Endothelial cell of umbilical vein (primary cell): ENCODE results near the gene USP40. TPM values are rescaled to one million over a fixed set of nuclear protein-coding genes. Genes with fewer than 3 reads are reported as not detected.

Experiments
- Bru-seq: library from RNA; stranded (reverse); fragments of 400-500 nt; gene quantifications from one replicate; lab custom pipeline; 2021; lab: Mats Ljungman, UMichigan
- BruChase-seq, 2 experiments: library from RNA; stranded (reverse); fragments of 400-500 nt; gene quantifications; one replicate each; lab custom pipeline; 2021; lab: Mats Ljungman, UMichigan
- BruUV-seq: library from RNA; stranded (reverse); fragments of 400-500 nt; replicated peaks from 2 replicates; lab custom pipeline; 2021; lab: Mats Ljungman, UMichigan
- CTCF ChIA-PET: fragments of 300-600, 350-600 bp; sonication (Branson Sonifier 250); formaldehyde crosslinking; loops from one replicate; lab custom pipeline; 2021; ENCODE audit warnings: antibody characterized with exemption, inconsistent platforms; lab: Charles Lee
- POLR2A ChIA-PET: fragments of 300-600, 350-600 bp; sonication (Branson Sonifier 250); formaldehyde crosslinking; loops from one replicate; lab custom pipeline; 2021; ENCODE audit warnings: antibody characterized with exemption, inconsistent platforms; lab: Charles Lee
- DNase-seq: peaks from one replicate; pipeline ENCODE4 v3.0.0-alpha.2; 2011; ENCODE audit warnings: low read depth, low spot score
- FAIRE-seq: peaks from 2 replicates; lab custom pipeline; 2011; peaks lifted over from hg19 to GRCh38; lab: Jason Lieb, UNC
- H2AFZ ChIP-seq: 2 replicates; pipeline ENCODE4 v1.6.0; 2012; ENCODE audit warnings: low read depth, low read length, control low read depth, inconsistent platforms
- H3K27ac ChIP-seq: 2 replicates; pipeline ENCODE4 v1.5.1; 2011; ENCODE audit warnings: low read depth, mild to moderate bottlenecking, control low read depth, low read length, moderate library complexity; ENCODE audit not compliant: insufficient read depth
- H3K27me3 ChIP-seq, 2 experiments: 2 replicates each; pipeline versions ENCODE4 v1.6.0 to v1.6.1; 2011; ENCODE audit warnings: low read length in 2 of 2, mixed read lengths in 1 of 2; ENCODE audit not compliant: control insufficient read depth in 2 of 2, insufficient read depth in 2 of 2
- H3K36me3 ChIP-seq, 2 experiments: 2 replicates in 1 of 2; 3 replicates in 1 of 2; pipeline ENCODE4 v1.5.1; 2011; ENCODE audit warnings: low read length in 2 of 2, mild to moderate bottlenecking in 1 of 2, moderate library complexity in 1 of 2; ENCODE audit not compliant: control insufficient read depth in 2 of 2, insufficient read depth in 2 of 2; ENCODE audit errors: extremely low read depth in 1 of 2
- H3K4me1 ChIP-seq: 3 replicates; pipeline ENCODE4 v1.5.1; 2011; ENCODE audit warnings: mild to moderate bottlenecking, low read length; ENCODE audit not compliant: control insufficient read depth, insufficient read depth; ENCODE audit errors: extremely low read depth
- H3K4me2 ChIP-seq: 2 replicates; pipeline ENCODE4 v1.6.1; 2011; ENCODE audit warnings: low read length, control low read depth, mixed read lengths; ENCODE audit not compliant: insufficient read depth
- H3K4me3 ChIP-seq, 3 experiments: fragments of 200-600 bp in 1 of 3; sonication (generic), shearing (Covaris generic) in 1 of 3; replicated peaks in 1 of 3; 2 replicates each; pipeline ENCODE4 v1.5.1; 2011 to 2016; ENCODE audit warnings: control low read depth in 3 of 3, low read length in 3 of 3, mild to moderate bottlenecking in 2 of 3, inconsistent platforms in 1 of 3, low read depth in 1 of 3, moderate library complexity in 1 of 3; ENCODE audit not compliant: insufficient read depth in 1 of 3
- H3K79me2 ChIP-seq: 2 replicates; pipeline ENCODE4 v1.6.0; 2012; ENCODE audit warnings: low read length, inconsistent platforms; ENCODE audit not compliant: control insufficient read depth, insufficient read depth
- H3K9ac ChIP-seq: replicated peaks from 2 replicates; pipeline ENCODE3; 2011; ENCODE audit warnings: low read length, control low read depth; ENCODE audit not compliant: insufficient read depth; ENCODE audit errors: extremely low read depth
- H3K9me1 ChIP-seq: replicated peaks from 3 replicates; pipeline ENCODE4 v1.6.0; 2011; ENCODE audit warnings: mild to moderate bottlenecking, low read length; ENCODE audit not compliant: control insufficient read depth, insufficient read depth; ENCODE audit errors: extremely low read depth
- H3K9me3 ChIP-seq: replicated peaks from 2 replicates; pipeline ENCODE4 v1.5.1; 2012; ENCODE audit warnings: low read length, inconsistent platforms; ENCODE audit not compliant: control insufficient read depth, insufficient read depth
- H4K20me1 ChIP-seq: replicated peaks from 2 replicates; pipeline ENCODE3; 2011; ENCODE audit warnings: mild to moderate bottlenecking, low read length; ENCODE audit not compliant: control insufficient read depth, insufficient read depth; ENCODE audit errors: extremely low read depth
- CTCF ChIP-seq, 2 donors: IDR thresholded peaks; 1 replicate in 1 of 2; 2 replicates in 1 of 2; pipeline ENCODE4 v1.5.1; 2011; ENCODE audit warnings: low read length in 2 of 2, mild to moderate bottlenecking in 2 of 2, moderate library complexity in 2 of 2, control low read depth in 1 of 2, inconsistent platforms in 1 of 2, low read depth in 1 of 2; ENCODE audit not compliant: insufficient read depth in 1 of 2; ENCODE audit errors: extremely low read depth in 1 of 2
- EZH2 ChIP-seq: IDR thresholded peaks from 2 replicates; pipeline ENCODE4 v1.6.1; 2012; ENCODE audit warnings: borderline replicate concordance, low read depth, mild to moderate bottlenecking, moderate library complexity, low read length, inconsistent platforms; ENCODE audit not compliant: severe bottlenecking
- FOS ChIP-seq: IDR thresholded peaks from 2 replicates; pipeline ENCODE4 v1.6.1; 2011; ENCODE audit warnings: mild to moderate bottlenecking, low read length, moderate library complexity, borderline replicate concordance; ENCODE audit not compliant: insufficient read depth
- GATA2 ChIP-seq: IDR thresholded peaks from 2 replicates; pipeline ENCODE4 v1.7.0; 2011; ENCODE audit warnings: low read depth, mild to moderate bottlenecking, moderate library complexity, mixed read lengths, low read length; ENCODE audit not compliant: insufficient read length, insufficient read depth
- JUN ChIP-seq: IDR thresholded peaks from 2 replicates; pipeline ENCODE4 v1.6.1; 2011; ENCODE audit warnings: borderline replicate concordance, low read depth; ENCODE audit not compliant: insufficient read length, insufficient read depth
- MAX ChIP-seq: IDR thresholded peaks from 2 replicates; pipeline ENCODE4 v1.6.1; 2011; ENCODE audit not compliant: insufficient read depth, insufficient read length
- MYC ChIP-seq: IDR thresholded peaks from one replicate; pipeline ENCODE4 v1.6.1; 2011; ENCODE audit warnings: mild to moderate bottlenecking, low read depth, low read length
- POLR2A ChIP-seq: IDR thresholded peaks from 2 replicates; pipeline ENCODE4 v1.6.1; 2012; ENCODE audit warnings: low read depth, mild to moderate bottlenecking, control low read depth, low read length
- POLR2AphosphoS5 ChIP-seq: IDR thresholded peaks from 2 replicates; pipeline ENCODE4 v1.6.1; 2012; ENCODE audit warnings: low read depth, mild to moderate bottlenecking, control low read depth, low read length, moderate library complexity; ENCODE audit not compliant: insufficient read depth
- dilution Hi-C: fragments of 300-500 bp; cut with MboI; formaldehyde crosslinking; loops from one replicate; pipeline ENCODE4 v1.15.0; 2019; ENCODE audit warnings: low sequenced_read_pairs; ENCODE audit not compliant: extremely low pct_ligation_motif_present
- intact Hi-C: fragments of 100-400 bp; cut with micrococcal nuclease; formaldehyde crosslinking; loops from one replicate; pipeline ENCODE4 v1.10.0; 2022
- long read RNA-seq: library from polyadenylated mRNA; stranded (forward); transcript quantifications from one replicate; pipeline ENCODE4 v2.0.0, GENCODE V29; 2021
- polyA minus RNA-seq, 3 experiments: library from RNA; depleted of rRNA, polyadenylated mRNA; stranded (reverse); fragments of >200 nt; gene quantifications; 1 replicate in 1 of 3; 2 replicates in 2 of 3; pipeline ENCODE4 v1.2.3, GENCODE V29; 2011
- polyA plus RNA-seq, 4 experiments: library from polyadenylated mRNA; depleted of rRNA in 3 of 4; stranded (reverse) in 3 of 4; unstranded in 1 of 4; fragments of >200 nt; gene quantifications; 2 replicates each; pipeline versions ENCODE4 v1.2.1 to v1.2.3, GENCODE V29; 2011 to 2012; ENCODE audit warnings: missing spikeins in 1 of 4
- total RNA-seq: library from RNA; stranded (reverse); gene quantifications from 2 replicates; pipeline ENCODE4 v1.2.3, GENCODE V29; 2021

The USP40 gene
- total RNA-seq (32.5 and 36.5 TPM in 2 replicates), polyA plus RNA-seq (32.2 and 36.1 TPM in 2 replicates), polyA minus RNA-seq (42.7 and 46.8 TPM in 2 replicates), Bru-seq, nascent RNA (percentile 68 among the genes with signal in this experiment), BruChase-seq, experiment 1, labeled RNA remaining after a 6-hour chase (percentile 60 among the genes with signal in this experiment), BruChase-seq, experiment 2, labeled RNA remaining after a 2-hour chase (percentile 71 among the genes with signal in this experiment)
- 26.6 and 28.3 TPM in 2 replicates for polyA plus RNA-seq (2011; cell fraction: cytosol; rRNA removed)
- polyA plus RNA-seq (2011; cell fraction: nucleus; rRNA removed), result 71.8 and 91.9 TPM in 2 replicates
- polyA plus RNA-seq (2012), result 18.0 and 21.8 TPM in 2 replicates
- 5.2 TPM for polyA minus RNA-seq (2011; cell fraction: cytosol; rRNA and poly(A)+ RNA removed)
- 41.6 and 55.2 TPM in 2 replicates for polyA minus RNA-seq (2011; cell fraction: nucleus; rRNA and poly(A)+ RNA removed)
- long read RNA-seq, partial matches to known transcripts, result 3 of 16 reads
- long read RNA-seq, other reads (novel, unspliced or antisense), result 13 of 16 reads

- Histone ChIP-seq H3K4me2 (peak within 1 kb of the TSS; percentile 94), H3K4me3 (peak within 1 kb of the TSS; percentile 59 to 98 (median 93)), H3K27me3 (peaks cover 0 to 1% of the 10 kb centered on the region in 2 experiments), H3K4me1 (peaks cover 6% of the 10 kb centered on the region), H3K27ac (peak within 1 kb of the TSS; percentile 98), H3K9ac (peak within 1 kb of the TSS; percentile 99), H3K36me3 (no peaks in the 10 kb centered on the region), H3K79me2 (peaks cover 1% of the 10 kb centered on the region), H3K9me3 (no peaks in the 10 kb centered on the region), H3K9me1 (no peaks in the 10 kb centered on the region), H4K20me1 (no peaks in the 10 kb centered on the region), H2AFZ (peak within 1 kb of the TSS; percentile 84)
- ChIA-PET CTCF (interaction anchor here (0.8 to 2.3 kb wide), 3 partner anchors 12 to 145 kb away, joined by 3 to 10 read pairs (median 5); no protein-coding TSS in a partner anchor), POLR2A (interaction anchor here (0.6 to 0.7 kb wide), 3 partner anchors 9 to 1850 kb away, joined by 3 to 5 read pairs (median 3); no protein-coding TSS in a partner anchor)
- TSS peak; percentile 100 for BruUV-seq
- dilution Hi-C loops (no loop called here), intact Hi-C loops (loop anchor here (1.0 to 5.0 kb wide), 4 partner anchors 80 to 301 kb away; partner anchors contain the start of gene MSL3B)
- DNase-seq (peak; percentile 92), FAIRE-seq (peak; percentile 70)
- no peak for TF ChIP-seq FOS
- TF ChIP-seq MYC, result no peak
- TF ChIP-seq POLR2A, result peak; percentile 98
- TF ChIP-seq POLR2AphosphoS5, result peak; percentile 93
- no peak for TF ChIP-seq CTCF (IDR thresholded peaks at IDR 0.05; ENCODE audit: extremely low read depth in 1 of 2, insufficient read depth in 1 of 2, low read depth in 1 of 2, low read length in 2 of 2)
- TF ChIP-seq MAX, result peak; percentile 19
- no peak for TF ChIP-seq JUN
- no peak for TF ChIP-seq EZH2
- no peak for TF ChIP-seq GATA2
Measured at GRCh38 chr2:233566141-233566956, at the start of gene USP40. USP40 (minus strand) TSS chr2:233566782; CDS start chr2:233565554, 1,228 bp downstream.
